Measurements from ENCODE around the gene DNASE1L3.

- no peak for TF ChIP-seq CTCF (IDR thresholded peaks at IDR 0.05; ENCODE audit: low read depth, low read length, poor library complexity, severe bottlenecking)
- no peak for TF ChIP-seq EZH2phosphoT487 (IDR thresholded peaks at IDR 0.05; ENCODE audit: borderline replicate concordance, low read length)
Measured at GRCh38 chr3:58161435-58162398, 49.1 kb downstream of the DNASE1L3 start.
